Stimulated activated naive B cell treated with anti-CD40 and anti-IgM and Interleukin-4, amounts not matched to agents 10 μg/mL and 1 μg/mL and 100 μg/mL, for 72 hours (primary cell): ENCODE results near the gene C5orf15.

Source experiments
- ATAC-seq, 2 donors: fragments of 150-1000 bp; cut with Tn5 transposase; replicated peaks; 2 replicates each; pipeline ENCODE4 v1.10.0; 2021; ENCODE audit warnings: moderate library complexity in 1 of 2
- DNase-seq: peaks from one replicate; pipeline ENCODE4 v3.0.0; 2021
- H3K27ac Mint-ChIP-seq: one replicate; pipeline ENCODE4 v1.8.0; 2022; ENCODE audit warnings: mild to moderate bottlenecking, mixed read lengths
- H3K27me3 Mint-ChIP-seq, 2 donors: one replicate each; pipeline ENCODE4 v1.8.0; 2022; ENCODE audit warnings: mixed read lengths in 2 of 2
- H3K36me3 Mint-ChIP-seq, 2 donors: one replicate each; pipeline ENCODE4 v1.8.0; 2022; ENCODE audit warnings: mixed read lengths in 2 of 2, mild to moderate bottlenecking in 1 of 2
- H3K4me1 Mint-ChIP-seq, 2 donors: one replicate each; pipeline ENCODE4 v1.8.0; 2022; ENCODE audit warnings: mixed read lengths in 2 of 2, mild to moderate bottlenecking in 1 of 2
- H3K4me3 Mint-ChIP-seq, 2 donors: one replicate each; pipeline ENCODE4 v1.8.0; 2022; ENCODE audit warnings: mild to moderate bottlenecking in 2 of 2, mixed read lengths in 2 of 2, moderate library complexity in 1 of 2
- H3K9me3 Mint-ChIP-seq, 2 donors: one replicate each; pipeline ENCODE4 v1.8.0; 2022; ENCODE audit warnings: mixed read lengths in 2 of 2, mild to moderate bottlenecking in 1 of 2

Gene C5orf15

DNA sequence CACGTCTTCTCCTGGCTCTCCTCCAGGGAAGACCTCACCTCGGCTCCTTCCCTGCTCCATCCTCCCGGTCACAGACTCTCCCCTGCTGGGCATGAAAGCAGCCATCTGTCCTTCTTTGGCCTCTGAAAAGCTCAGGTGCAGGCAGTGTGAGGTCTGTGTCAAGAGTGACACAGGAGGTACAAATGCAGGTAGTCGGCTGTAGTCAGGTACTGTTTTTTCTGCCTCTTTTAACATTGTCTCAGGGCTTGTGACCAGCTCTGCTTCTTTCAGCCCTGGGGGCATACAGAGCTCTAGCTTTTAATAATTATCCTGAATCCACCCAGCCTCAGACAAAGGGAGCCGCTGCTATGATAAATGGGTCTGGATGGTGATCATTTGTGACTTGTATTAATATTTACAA lies 46.4 kb downstream of the C5orf15 start:
- peaks cover 43 to 79% of the 10 kb centered on the region in 2 donors for H3K4me1 Mint-ChIP-seq
- peaks cover 0 to 2% of the 10 kb centered on the region in 2 donors for H3K9me3 Mint-ChIP-seq
- H3K27me3 Mint-ChIP-seq = no peaks in the 10 kb centered on the region
- no peak for ATAC-seq
- no peak for DNase-seq
- peaks cover 0 to 5% of the 10 kb centered on the region in 2 donors for H3K36me3 Mint-ChIP-seq
- no peak overlapping the region for H3K4me3 Mint-ChIP-seq
- H3K27ac Mint-ChIP-seq = no peak overlapping the region

DNA sequence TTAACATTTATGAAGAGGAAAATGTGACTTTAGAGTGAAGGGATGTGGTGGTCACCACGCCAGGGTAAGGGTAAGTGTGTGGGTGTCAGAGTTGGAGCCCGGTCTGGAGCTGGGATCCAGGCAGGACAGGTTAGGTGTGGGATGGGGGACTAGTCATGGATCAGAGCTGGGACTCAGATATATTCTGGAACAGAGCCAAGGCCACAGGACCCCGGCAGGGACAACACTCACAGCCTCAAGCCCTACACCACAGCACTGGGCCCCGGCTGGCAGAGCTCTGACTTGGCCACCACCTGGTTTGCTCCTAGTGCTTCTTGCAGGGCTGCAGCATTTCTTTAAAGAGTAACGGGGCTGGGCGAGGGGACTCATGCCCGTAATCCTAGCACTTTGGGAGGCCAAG lies 47.4 kb downstream of the C5orf15 start:
- ATAC-seq (no peak), DNase-seq (no peak)
- Mint-ChIP-seq H3K9me3 (no peaks in the 10 kb centered on the region), H3K27me3 (no peaks in the 10 kb centered on the region), H3K27ac (no peak overlapping the region), H3K4me3 (no peak overlapping the region), H3K36me3 (no peaks in the 10 kb centered on the region), H3K4me1 (peaks cover 40 to 83% of the 10 kb centered on the region in 2 donors)

DNA sequence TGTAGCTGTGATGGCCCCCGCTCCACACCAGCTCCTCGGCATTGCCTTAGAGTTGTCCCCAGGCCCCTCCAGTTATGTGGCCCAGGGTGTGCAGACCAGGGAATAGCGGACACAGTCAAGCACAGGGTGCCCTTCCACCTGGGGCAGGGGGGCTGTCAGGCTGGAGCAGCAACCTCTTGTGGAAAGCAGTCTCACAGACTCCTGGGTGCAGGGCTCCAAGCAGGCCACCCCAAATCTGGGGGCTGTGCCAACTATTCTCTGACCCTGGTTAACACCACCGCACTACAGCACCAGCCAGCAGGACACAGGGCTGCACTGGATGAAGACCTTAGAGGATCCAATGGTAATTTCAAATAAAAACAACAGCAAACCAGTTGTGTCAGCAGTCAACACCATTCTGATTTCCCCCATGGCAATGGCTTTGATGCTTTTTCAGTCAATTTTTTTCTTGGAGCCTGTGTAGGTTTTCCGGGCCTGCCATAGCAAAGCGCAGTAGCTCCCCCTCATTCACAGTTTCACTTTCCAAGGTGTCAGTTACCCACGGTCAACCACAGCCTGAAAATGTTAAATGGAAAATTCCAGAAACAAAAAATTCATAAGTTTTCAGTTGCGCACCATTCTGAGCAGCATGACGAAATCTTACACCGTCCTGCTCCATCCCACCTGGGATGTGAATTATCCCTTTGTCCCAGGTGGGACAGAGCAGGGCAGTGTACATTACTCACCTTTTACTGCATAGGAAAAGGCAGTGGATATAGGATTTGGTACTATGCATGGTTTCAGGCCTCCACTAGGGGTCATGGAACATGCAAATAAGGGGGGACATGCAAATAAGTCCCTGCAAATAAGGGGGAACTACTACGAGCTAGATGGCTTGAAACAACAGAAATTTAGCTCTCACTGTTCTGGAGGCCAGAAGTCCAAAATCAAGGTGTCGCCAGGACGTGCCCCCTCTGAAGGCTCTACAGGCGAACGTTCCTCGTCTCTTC lies 49.0 kb downstream of the C5orf15 start:
- peaks cover 32 to 74% of the 10 kb centered on the region in 2 donors for H3K4me1 Mint-ChIP-seq
- peak overlapping the region; percentile 7 for H3K27ac Mint-ChIP-seq
- H3K4me3 Mint-ChIP-seq = no peak overlapping the region
- H3K9me3 Mint-ChIP-seq = no peaks in the 10 kb centered on the region
- peak in 1 of 2 donors; percentile 31 for ATAC-seq
- H3K27me3 Mint-ChIP-seq = no peaks in the 10 kb centered on the region
- no peaks in the 10 kb centered on the region for H3K36me3 Mint-ChIP-seq
- DNase-seq = no peak

DNA sequence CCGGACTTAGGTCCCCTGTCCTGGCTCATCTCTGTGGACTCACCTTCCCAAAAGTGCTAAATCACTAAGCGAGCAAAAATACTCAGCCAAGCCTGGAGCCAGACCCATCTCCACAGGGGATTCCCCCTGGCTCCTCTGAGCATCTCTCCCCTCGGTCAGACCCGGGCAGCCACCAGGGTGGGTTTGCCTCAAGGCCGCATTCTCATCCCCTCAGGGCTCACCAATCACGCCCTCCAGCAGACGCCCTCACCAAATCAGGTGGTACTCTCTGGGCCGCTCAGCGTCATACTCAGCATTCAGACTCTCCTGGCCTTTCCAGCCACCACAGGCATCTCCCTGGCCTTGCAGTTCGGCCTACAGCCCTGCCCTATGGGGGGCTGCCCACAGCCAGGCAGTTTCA lies 49.7 kb downstream of the C5orf15 start:
- no peak for DNase-seq
- H3K36me3 Mint-ChIP-seq = no peaks in the 10 kb centered on the region
- H3K27ac Mint-ChIP-seq = no peak overlapping the region
- no peaks in the 10 kb centered on the region for H3K27me3 Mint-ChIP-seq
- H3K4me3 Mint-ChIP-seq = no peak overlapping the region
- H3K4me1 Mint-ChIP-seq = peaks cover 28 to 66% of the 10 kb centered on the region in 2 donors
- no peak for ATAC-seq
- H3K9me3 Mint-ChIP-seq = no peaks in the 10 kb centered on the region

DNA sequence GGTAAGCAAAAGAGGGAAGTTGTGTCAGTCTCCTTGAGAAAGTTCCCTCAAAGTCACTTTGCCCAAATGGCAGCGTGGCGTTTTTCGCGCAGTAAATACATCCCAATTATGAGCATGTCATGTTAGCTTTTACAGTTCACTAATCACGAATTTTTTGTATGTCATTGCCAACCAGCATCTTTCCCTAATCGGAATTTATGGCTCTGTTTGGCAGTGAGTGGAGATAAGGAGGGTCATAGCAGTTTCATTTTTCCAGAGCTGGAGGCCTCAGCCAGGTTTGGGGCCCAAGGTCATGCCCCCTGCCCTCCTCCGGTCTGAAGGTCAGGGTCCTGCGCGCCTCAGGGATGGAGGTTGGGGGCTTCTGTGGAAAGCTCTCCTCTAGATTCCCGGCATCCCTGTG lies 50.1 kb downstream of the C5orf15 start:
- H3K27ac Mint-ChIP-seq = no peak overlapping the region
- no peak overlapping the region for H3K4me3 Mint-ChIP-seq
- H3K9me3 Mint-ChIP-seq = no peaks in the 10 kb centered on the region

DNA sequence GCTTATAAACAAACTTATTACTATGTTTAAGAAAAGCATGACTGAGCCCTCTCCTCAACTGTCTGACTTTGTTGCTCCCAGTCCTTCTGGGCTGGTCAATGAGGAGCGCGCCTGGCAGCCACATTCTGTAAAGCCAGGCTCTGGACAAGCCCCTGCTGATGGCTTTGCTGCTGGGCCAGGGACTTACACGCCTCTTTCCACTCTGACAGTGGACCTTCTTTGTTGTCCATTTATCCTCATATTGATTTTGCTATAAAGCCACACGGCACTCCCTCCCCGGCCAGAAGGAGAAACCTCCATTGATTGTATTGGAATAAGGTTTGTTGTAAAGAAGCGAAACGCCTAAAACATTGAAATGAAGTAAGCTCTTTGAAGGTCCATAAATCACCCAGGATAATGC lies 50.6 kb downstream of the C5orf15 start:
- DNase-seq = no peak
- H3K4me1 Mint-ChIP-seq = peaks cover 28 to 65% of the 10 kb centered on the region in 2 donors
- no peak overlapping the region for H3K27ac Mint-ChIP-seq
- no peaks in the 10 kb centered on the region for H3K9me3 Mint-ChIP-seq
- H3K4me3 Mint-ChIP-seq = no peak overlapping the region
- ATAC-seq = no peak
- H3K36me3 Mint-ChIP-seq = no peaks in the 10 kb centered on the region
- no peaks in the 10 kb centered on the region for H3K27me3 Mint-ChIP-seq

More for the DNA sequence above, 50.1 kb downstream of the C5orf15 start:
- no peak for DNase-seq
- Mint-ChIP-seq H3K36me3 (no peaks in the 10 kb centered on the region), H3K27me3 (no peaks in the 10 kb centered on the region), H3K4me1 (peaks cover 28 to 66% of the 10 kb centered on the region in 2 donors)
- ATAC-seq = no peak

DNA sequence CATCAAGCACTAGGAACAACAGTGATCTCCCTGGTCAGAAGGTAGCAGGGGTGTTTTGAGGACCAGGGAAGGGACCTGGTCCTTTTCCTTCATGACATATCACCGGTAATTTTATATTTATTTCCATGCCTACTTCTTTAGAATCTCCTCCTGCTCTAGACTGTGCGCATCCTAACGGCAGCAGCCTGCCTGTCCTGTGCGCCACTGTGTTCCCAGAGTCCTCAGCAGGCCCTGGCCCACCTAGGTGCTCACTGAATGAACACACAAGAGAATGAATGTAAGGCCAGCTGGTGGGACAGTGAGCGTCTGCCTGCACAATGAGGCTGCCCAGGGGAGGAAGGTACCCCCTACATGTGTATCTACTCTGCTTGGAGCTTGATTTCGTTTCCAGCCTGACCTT lies 51.5 kb downstream of the C5orf15 start:
- H3K27ac Mint-ChIP-seq = peak overlapping the region; percentile 51
- no peak for DNase-seq
- H3K4me1 Mint-ChIP-seq = peaks cover 25 to 57% of the 10 kb centered on the region in 2 donors
- H3K27me3 Mint-ChIP-seq = no peaks in the 10 kb centered on the region
- no peaks in the 10 kb centered on the region for H3K36me3 Mint-ChIP-seq
- H3K9me3 Mint-ChIP-seq = no peaks in the 10 kb centered on the region
- no peak for ATAC-seq
- no peak overlapping the region for H3K4me3 Mint-ChIP-seq

DNA sequence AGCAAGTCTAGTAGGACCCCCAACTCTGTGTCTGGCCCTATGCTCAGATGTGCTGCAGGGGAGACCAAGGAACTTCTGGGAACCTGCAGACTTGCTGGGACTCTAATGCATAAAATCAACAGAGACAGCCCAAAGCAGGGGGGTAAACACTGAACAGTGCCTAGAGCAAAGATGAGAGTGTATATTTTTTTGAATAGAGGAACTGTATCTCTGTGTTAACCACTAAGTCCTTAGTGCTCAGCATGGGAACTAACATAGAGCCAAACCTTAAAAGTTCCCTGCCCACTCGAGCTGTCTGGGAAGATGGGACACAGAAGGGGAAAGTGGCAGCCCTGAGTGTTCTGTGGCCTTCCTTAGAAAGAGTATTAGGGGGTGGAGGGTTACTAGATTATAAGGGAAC lies 51.9 kb downstream of the C5orf15 start:
- peak overlapping the region; percentile 51 for H3K27ac Mint-ChIP-seq
- no peaks in the 10 kb centered on the region for H3K27me3 Mint-ChIP-seq
- no peak for DNase-seq
- ATAC-seq = peak; percentile 57 to 70
- peaks cover 23 to 54% of the 10 kb centered on the region in 2 donors for H3K4me1 Mint-ChIP-seq
- no peak overlapping the region for H3K4me3 Mint-ChIP-seq
- H3K9me3 Mint-ChIP-seq = no peaks in the 10 kb centered on the region
- no peaks in the 10 kb centered on the region for H3K36me3 Mint-ChIP-seq

DNA sequence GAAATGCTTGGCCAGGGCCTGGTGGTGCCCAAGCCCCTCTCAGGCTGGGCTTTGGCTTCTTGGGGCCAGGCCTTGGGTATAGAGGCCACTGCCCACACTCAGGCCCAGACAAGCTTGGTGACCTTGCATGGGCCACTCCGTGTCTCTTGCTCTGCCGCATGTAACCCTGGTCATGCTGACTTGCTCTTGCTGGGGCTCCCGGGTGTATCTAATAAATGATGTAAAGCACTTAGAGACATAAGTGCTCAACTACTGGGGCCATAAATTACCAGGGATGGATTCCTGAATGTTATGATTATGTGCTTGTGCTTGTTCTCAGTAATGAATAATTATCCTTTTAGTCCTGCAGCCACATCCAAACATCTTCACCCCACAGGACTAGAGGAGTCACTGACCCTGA lies 54.0 kb downstream of the C5orf15 start:
- H3K9me3 Mint-ChIP-seq = no peaks in the 10 kb centered on the region
- no peaks in the 10 kb centered on the region for H3K36me3 Mint-ChIP-seq
- H3K4me3 Mint-ChIP-seq = no peak overlapping the region
- DNase-seq (no peak), ATAC-seq (no peak)
- H3K27me3 Mint-ChIP-seq = no peaks in the 10 kb centered on the region
- no peak overlapping the region for H3K27ac Mint-ChIP-seq
- H3K4me1 Mint-ChIP-seq = peaks cover 10 to 36% of the 10 kb centered on the region in 2 donors

DNA sequence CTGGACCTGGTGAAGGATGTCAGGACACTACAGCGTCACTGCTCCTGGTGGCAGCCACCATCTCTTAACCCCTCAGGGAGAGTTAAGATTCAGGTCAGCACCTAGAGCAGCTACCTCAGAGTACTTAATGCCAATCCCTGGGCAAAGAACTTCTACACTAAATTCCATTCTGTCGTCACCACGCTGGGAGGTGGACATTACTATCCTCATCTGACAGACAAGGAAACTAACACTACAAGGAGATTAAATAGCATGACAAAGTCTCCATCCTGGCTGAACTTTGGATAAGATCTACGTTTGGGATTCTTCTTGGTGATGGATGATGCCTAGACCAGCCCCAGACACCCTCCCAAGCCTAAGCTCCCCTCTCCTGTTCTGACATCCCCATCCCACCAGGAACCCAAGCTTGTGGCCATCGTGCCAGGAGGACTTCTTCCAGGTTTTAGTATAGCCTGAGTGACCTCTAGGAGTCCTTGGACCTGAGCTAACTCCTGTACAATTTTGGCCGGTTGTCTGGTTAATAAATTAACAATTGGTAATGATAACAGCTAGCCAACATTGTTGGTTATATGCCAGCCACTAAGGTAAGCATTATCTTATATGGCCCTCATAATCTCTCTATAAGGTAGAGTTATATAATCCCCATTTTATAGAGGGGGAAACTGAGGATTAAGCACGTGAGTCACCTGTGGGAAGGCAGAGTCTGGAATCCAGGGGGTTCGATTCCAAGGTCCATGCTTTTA lies 54.8 kb downstream of the C5orf15 start:
- DNase-seq (no peak), ATAC-seq (no peak)
- Mint-ChIP-seq H3K4me1 (peaks cover 12 to 33% of the 10 kb centered on the region in 2 donors), H3K9me3 (no peaks in the 10 kb centered on the region), H3K27me3 (no peaks in the 10 kb centered on the region), H3K36me3 (no peaks in the 10 kb centered on the region), H3K27ac (no peak overlapping the region), H3K4me3 (no peak overlapping the region)

DNA sequence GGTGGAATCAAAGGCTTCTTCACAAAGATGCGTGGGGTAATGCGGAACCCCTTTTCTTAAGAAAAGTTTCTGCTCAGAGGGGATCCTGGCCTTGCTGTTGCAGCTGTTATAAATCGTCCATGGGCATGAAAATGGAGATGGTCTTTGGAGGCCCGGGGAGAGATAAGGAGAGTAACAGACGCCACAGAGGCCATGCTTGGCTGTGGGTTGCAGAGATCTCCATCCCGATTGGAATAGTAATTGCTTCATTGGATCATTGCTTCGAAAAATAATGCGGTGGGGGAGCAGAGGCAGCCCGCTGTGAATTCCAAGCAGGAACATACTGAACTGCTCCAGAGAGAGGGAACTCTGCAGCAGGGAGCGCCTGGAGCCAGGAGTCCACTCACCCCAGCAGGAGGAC lies 55.5 kb downstream of the C5orf15 start:
- no peak for DNase-seq
- Mint-ChIP-seq H3K36me3 (no peaks in the 10 kb centered on the region), H3K9me3 (no peaks in the 10 kb centered on the region), H3K4me3 (no peak overlapping the region), H3K4me1 (peaks cover 12 to 29% of the 10 kb centered on the region in 2 donors), H3K27me3 (no peaks in the 10 kb centered on the region), H3K27ac (no peak overlapping the region)
- ATAC-seq = no peak

DNA sequence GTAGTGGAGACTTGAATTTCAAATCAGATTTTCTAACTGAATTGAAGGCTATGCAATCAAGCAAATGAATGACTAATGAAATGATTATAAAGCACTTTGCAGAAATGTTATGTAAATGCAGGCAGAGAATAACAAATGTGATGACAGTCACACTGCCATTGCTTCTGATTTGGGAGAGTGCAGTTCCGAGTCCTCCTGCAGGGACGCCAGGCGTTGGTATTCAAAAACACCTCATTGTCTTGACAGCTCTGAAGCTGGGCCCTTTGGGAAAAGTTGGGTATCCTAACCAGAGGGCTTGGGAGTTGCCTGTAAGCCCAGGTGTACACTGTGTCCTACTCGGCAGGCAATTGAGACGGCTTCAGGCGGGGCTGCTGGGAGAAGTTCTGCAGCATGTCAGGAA lies 57.9 kb downstream of the C5orf15 start:
- no peak for DNase-seq

DNA sequence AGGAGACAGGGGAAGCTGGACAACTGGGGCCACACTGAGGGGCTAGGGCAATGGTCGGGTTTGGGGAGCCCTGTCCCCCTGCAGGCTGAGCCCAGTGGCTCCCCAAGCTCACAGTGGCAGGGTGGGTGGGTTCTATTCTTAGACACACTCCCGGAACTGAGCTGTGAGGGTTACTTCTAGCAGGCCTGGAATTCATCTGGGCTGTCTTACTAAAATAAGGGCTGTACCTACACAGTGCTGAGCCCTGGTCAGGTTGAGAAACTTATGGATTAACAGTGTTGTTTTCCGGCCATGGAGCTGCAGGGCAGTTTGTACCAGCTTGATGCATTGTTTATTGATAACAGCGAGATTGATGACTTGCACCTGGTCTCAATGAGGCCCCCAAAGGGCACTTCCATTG lies 58.8 kb downstream of the C5orf15 start:
- Mint-ChIP-seq H3K4me1 (peaks cover 3 to 22% of the 10 kb centered on the region in 2 donors), H3K27ac (no peak overlapping the region), H3K36me3 (no peaks in the 10 kb centered on the region), H3K9me3 (no peaks in the 10 kb centered on the region), H3K4me3 (no peak overlapping the region), H3K27me3 (no peaks in the 10 kb centered on the region)
- DNase-seq = no peak
- ATAC-seq = no peak

More for the DNA sequence above, 57.9 kb downstream of the C5orf15 start:
- Mint-ChIP-seq H3K9me3 (no peaks in the 10 kb centered on the region), H3K4me1 (peaks cover 4 to 23% of the 10 kb centered on the region in 2 donors), H3K27ac (peak overlapping the region; percentile 37), H3K4me3 (no peak overlapping the region), H3K27me3 (no peaks in the 10 kb centered on the region), H3K36me3 (no peaks in the 10 kb centered on the region)
- no peak for ATAC-seq

DNA sequence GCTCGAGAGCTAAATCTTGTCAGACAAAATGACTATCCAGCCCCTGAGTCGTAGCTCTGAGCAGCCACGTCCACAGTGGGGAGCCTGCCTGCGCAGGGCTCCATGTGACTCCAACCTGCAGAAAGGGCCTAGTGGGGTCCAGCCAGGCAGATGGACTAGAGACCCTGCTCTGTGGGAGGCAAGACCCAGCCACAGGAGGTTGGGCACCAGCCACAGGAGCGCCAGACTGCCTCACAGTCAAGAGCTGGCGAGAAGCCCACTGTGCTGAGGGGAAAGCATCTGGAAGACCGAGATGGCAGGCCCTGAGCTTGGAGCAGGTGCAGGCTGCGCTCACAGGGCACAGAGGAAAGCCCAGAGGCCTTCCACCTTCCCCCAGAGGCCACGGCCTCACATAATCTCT lies 61.4 kb downstream of the C5orf15 start:
- Mint-ChIP-seq H3K27ac (no peak overlapping the region), H3K4me1 (peaks cover 8 to 35% of the 10 kb centered on the region in 2 donors), H3K36me3 (no peaks in the 10 kb centered on the region), H3K4me3 (no peak overlapping the region), H3K9me3 (no peaks in the 10 kb centered on the region), H3K27me3 (no peaks in the 10 kb centered on the region)
- no peak for ATAC-seq
- DNase-seq = no peak
